Occipital lobe (tissue), 2 donors: ENCODE measurements around the gene TNS1. TPM values are rescaled to one million over a fixed set of nuclear protein-coding genes. Genes with fewer than 3 reads are reported as not detected.
"Not testable (repeated sequence)": the region's sequence is repeated elsewhere in the genome, so short reads cannot be mapped to it uniquely, and the experiment has no call there.

ENCODE experiments used
- DNase-seq: peaks from one replicate; lab custom pipeline; 2025; lab: John Stamatoyannopoulos, UW
- total RNA-seq: library from RNA; depleted of rRNA; stranded (reverse); fragments of >200 nt; gene quantifications from one replicate; pipeline ENCODE4 v1.2.3, GENCODE V29; 2014

Gene TNS1
- total RNA-seq, 1 donor from 2014 or later = 3.1 TPM

DNA sequence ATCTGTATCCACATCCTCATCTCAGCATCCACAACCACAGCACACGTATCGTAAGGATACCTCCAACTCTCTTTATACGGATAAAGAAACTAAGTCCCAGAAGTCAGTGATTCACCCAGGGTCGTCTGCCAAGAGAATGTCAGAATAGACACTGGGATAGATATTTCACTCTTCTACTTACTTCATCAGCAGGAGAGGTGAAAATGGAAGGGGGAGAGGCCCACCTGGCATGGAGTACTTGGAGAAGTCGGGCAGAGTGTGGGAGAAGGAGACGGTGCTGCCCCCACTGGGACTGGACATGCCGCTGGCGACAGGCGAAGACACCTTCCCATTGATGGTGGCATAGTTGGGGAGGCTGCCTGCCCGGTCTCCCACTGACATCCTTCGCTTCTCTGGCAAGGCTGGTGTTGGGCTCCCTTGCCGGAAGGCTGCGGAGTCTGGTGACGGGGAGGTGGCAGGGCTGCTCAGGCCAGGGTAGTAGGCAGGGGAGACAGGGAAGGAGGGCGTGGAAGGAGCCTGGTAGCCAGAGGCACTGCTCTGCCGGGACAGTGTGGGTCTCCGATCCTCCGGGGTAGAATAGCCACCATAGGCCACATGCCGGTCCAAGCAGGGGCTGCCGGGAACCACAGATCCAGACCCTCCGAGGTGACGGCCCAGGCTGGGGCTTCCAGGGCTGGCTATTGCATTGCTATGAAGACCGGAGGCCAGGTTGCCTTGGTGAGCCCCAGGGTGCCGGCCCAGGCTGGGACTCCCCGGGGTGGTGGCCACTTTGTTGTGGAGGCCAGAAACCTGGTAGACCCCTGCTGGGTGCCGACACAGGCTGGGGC is 185.1 kb downstream of the TNS1 start:
- DNase-seq = no peak

GRCh38 chr2:217816396-217816869 is 186.4 kb downstream of the TNS1 start:
- DNase-seq = no peak

GRCh38 chr2:217813828-217814227 is 189.0 kb downstream of the TNS1 start:
- no peak for DNase-seq

- no peak for DNase-seq
These were observed 190.6 kb downstream of the TNS1 start for GRCh38 chr2:217812170-217812569.

DNA sequence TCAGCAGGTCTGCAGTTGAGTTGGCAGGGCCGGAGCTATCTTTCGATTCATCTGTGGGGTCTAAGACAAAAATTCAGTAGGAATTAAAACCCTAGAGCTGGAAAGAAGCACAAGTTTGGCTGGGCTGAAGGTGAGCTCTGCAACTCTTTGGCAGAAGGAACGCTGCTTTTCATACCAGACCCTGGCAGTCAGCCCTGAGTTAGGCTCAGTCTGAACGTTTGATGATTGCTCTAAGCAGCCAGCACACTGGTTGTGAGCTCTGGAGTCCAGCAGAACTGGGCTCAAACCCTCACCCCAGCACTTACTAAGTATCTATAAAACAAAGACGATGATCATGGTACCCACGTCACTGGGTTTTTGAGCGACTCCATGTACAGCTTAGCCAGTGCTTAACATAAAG is 192.5 kb downstream of the TNS1 start:
- no peak for DNase-seq

DNA sequence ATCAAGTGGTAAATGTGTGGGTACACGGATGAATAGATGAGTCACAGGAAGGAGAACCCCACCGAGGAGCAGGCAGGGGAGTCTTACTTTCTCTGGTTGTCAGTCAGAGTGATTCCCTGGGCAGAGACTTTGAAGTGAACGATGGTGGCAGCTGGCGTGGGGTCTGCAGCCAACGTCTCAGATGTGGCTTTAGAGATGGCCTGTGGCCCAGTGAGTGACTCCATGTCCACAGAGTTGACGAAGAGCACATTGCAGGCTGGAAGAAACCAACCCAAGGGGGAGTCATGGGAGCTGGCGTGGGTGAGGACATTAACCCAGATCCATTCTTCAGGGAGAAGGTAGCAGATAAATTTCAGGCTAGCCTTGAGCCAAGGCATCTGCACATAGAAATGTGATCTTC is 193.1 kb downstream of the TNS1 start:
- no peak for DNase-seq

- not testable (repeated sequence) for DNase-seq
These were observed 193.8 kb downstream of the TNS1 start for GRCh38 chr2:217808967-217809366.

GRCh38 chr2:217808326-217808725 is 194.5 kb downstream of the TNS1 start:
- no peak for DNase-seq

DNA sequence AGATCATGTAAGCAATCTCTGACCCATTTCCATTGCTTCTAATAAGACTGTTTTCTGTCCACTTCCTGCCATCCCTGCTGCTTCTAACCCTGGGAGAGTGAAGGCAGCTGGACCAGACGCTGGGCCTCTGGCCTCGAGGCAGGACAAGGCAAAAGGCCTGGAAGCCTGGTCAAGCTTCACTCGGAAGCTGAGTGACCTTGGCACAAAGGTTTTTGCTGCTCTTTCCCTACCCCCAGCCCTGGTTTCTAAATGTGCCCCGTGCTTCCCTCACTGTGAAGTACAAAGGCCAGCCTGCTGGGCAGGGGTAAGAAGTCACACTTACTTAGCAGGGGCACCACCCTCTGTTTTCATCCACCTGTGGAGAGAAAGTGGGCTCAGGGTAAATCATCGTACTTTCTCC is 195.0 kb downstream of the TNS1 start:
- no peak for DNase-seq

DNA sequence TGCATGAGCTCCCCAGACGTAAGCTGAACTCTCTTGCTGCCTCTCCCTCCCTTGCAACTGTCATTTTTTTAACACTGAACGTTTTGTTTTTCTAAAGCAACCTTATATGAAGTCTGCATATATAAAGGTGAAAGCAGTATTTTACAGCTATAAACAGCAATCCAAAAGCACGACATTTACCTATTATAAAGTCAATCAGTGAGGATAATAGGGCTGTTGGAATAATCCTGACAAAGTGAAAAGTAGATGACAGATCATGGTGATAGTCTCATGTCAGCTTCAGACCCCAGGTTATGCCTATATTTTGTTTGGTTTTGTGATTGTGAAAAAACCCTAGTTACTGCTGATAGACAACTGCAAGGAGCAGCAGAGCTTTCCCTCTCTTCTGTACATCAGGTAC is 195.8 kb downstream of the TNS1 start:
- DNase-seq = no peak

DNA sequence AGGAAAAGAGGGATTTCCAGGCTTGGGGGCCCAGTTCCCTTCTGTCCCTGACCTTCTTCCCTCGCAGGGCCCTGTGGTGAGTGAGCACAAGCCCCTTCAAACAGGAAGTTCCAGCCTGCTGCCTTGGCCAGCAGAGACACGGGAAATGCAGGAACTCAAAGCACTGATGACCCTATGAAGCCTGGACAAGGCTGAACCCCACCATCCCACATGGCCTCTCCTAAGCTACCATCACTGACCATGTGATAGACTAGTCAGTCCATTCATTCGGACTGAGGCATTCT is 196.4 kb downstream of the TNS1 start:
- no peak for DNase-seq

- DNase-seq = no peak
These were observed 196.9 kb downstream of the TNS1 start for GRCh38 chr2:217805668-217806481.

GRCh38 chr2:217804791-217805667 is 197.8 kb downstream of the TNS1 start:
- DNase-seq = no peak

- DNase-seq = no peak
These were observed 198.5 kb downstream of the TNS1 start for GRCh38 chr2:217804338-217804737.

DNA sequence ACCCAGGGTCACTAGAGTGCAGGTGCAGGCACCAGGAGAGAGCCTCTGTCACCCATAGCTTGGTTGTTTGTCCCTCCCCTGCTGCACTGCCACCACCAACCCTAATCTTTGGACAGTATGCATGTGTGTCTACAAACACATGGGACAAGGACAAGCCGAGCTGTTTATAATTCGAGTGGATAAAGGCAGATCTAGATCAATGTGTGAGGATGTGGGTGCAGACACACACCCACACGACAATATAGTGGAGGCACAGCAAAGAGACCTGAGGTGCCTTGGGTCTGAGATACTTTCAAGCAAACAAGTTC is 199.2 kb downstream of the TNS1 start:
- no peak for DNase-seq

DNA sequence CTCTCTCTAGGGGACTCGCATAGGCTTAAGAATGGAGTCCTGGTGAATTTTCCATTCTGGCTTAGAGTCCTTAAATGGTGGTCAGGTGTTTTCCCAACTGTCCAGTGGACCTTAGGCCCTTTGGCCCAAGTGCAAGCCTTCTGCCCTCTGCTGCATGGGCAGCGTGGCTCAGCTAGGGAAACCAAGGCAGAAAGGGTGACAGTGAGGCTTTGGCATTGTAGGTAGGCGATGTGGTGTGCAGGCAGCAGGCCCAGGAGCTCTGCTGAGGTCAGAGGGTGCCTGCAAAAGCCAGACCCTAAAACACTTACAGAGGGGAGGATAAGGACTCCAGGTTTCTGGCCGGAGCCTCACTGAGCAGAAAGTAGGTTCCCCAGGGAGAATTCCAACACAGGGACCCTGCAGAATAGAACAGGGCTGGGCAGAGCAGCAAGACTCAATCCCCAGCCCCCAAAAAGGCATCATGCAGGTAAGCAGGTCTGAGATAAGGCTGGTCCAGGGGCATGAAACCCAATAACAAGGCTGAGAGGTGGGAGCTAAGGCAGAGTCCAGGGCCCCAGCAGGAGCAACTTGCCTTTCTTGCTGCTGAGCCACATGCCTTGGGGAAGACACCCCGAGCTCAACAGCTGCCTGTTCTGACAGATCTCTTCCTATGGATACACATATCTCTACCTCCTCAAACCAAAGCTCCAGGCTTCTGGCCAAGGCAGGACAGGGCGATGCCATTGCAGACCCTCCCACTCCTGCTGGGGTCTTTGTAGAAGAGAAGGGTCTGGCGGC is 199.7 kb downstream of the TNS1 start:
- no peak for DNase-seq

DNA sequence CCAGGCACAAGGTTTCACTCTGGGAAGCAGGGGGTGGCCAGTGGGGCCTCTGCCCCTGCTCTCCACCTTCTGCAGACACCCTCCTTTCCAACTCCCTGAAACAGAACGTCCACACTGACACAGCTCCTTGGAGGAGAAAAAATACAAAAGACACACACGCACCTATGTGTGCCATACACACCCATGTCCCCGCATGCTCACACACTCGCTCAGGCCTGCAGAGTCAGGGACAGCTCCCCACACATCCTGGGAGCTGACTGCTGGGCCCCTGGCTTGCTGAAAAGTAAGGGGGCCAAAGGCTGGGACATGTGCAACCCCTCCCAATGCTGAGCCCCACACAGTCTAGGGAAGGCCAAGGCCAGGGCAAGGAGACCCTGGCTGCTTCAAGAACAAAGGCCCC is 200.5 kb downstream of the TNS1 start:
- DNase-seq = no peak

GRCh38 chr2:217801711-217802110 is 201.1 kb downstream of the TNS1 start:
- DNase-seq = no peak

DNA sequence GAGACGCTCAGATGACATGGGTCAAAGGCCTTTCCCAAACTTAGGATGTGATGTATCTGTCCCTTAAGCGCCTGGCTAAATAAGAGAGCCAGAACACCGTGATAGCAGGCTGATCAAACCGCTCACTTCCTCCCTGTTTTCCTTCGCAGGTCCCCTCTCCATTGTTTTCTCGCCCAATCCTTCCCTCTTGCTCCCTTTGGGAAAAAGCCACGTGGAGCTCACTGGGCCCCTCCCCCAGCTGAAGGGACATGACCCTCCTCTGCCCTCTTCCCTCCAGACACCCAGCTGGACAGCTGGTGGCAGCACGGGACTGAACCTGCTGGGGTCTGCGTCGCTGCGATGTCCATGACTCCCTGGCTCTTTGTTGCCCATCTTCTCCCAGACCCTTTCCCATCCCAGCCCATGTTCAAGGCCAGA is 201.7 kb downstream of the TNS1 start:
- no peak for DNase-seq

GRCh38 chr2:217800433-217801114 is 202.2 kb downstream of the TNS1 start:
- no peak for DNase-seq
